Measurements from ENCODE around the gene HRCT1.

GRCh38 chr9:35935755-35936509 is 29.9 kb downstream of the HRCT1 start:
- TF ChIP-seq CTCF (IDR thresholded peaks at IDR 0.05): no peak
- no peak for TF ChIP-seq EZH2 (IDR thresholded peaks at IDR 0.05; ENCODE audit: borderline replicate concordance, insufficient read depth, low read depth, low read length, poor library complexity, severe bottlenecking)
